ENCODE data around the gene ARL14EPL. TPM values are rescaled to one million over a fixed set of nuclear protein-coding genes. Genes with fewer than 3 reads are reported as not detected.

ARL14EPL gene
- total RNA-seq = 0.33 and 0.67 TPM in 2 replicates

GRCh38 chr5:116032094-116032517 is at the start of gene ARL14EPL:
ARL14EPL (plus strand) TSS chr5:116032472; CDS start chr5:116051466, 18,994 bp downstream.

GRCh38 chr5:116084871-116085715 is 52.8 kb downstream of the ARL14EPL start, which contains the start of gene COMMD10:
COMMD10 (plus strand) TSS chr5:116085025.

Other genes with a start within 250 kb of the ARL14EPL start
- gene CDO1, start 215.8 kb upstream of the ARL14EPL start, total RNA-seq = 0.65 and 9.9 TPM in 2 replicates
- gene ATG12, start 190.9 kb upstream of the ARL14EPL start, total RNA-seq = 58.5 and 70.3 TPM in 2 replicates
- gene AP3S1, start 190.5 kb upstream of the ARL14EPL start, total RNA-seq = 96.7 and 104 TPM in 2 replicates
- 0.10 and 0.33 TPM in 2 replicates for gene LVRN, start 70.0 kb upstream of the ARL14EPL start, total RNA-seq
- 44.4 and 47.6 TPM in 2 replicates for gene COMMD10, start 52.6 kb downstream of the ARL14EPL start, total RNA-seq